Activated naive CD8-positive, alpha-beta T cell treated with anti-CD3 and anti-CD28 coated beads, Interleukin-2, amount 50 U/mL, for 16 hours (primary cell): ENCODE results near the gene STAG3.
A peak's percentile ranks its signal among the peaks of the same experiment; 100 is the strongest.
"Not testable (repeated sequence)": the region's sequence is repeated elsewhere in the genome, so short reads cannot be mapped to it uniquely, and the experiment has no call there.

Source experiments
- DNase-seq: peaks from one replicate; pipeline ENCODE4 v3.0.0-alpha.2; 2020; ENCODE audit warnings: low read depth, low spot score

Gene STAG3, protein sequence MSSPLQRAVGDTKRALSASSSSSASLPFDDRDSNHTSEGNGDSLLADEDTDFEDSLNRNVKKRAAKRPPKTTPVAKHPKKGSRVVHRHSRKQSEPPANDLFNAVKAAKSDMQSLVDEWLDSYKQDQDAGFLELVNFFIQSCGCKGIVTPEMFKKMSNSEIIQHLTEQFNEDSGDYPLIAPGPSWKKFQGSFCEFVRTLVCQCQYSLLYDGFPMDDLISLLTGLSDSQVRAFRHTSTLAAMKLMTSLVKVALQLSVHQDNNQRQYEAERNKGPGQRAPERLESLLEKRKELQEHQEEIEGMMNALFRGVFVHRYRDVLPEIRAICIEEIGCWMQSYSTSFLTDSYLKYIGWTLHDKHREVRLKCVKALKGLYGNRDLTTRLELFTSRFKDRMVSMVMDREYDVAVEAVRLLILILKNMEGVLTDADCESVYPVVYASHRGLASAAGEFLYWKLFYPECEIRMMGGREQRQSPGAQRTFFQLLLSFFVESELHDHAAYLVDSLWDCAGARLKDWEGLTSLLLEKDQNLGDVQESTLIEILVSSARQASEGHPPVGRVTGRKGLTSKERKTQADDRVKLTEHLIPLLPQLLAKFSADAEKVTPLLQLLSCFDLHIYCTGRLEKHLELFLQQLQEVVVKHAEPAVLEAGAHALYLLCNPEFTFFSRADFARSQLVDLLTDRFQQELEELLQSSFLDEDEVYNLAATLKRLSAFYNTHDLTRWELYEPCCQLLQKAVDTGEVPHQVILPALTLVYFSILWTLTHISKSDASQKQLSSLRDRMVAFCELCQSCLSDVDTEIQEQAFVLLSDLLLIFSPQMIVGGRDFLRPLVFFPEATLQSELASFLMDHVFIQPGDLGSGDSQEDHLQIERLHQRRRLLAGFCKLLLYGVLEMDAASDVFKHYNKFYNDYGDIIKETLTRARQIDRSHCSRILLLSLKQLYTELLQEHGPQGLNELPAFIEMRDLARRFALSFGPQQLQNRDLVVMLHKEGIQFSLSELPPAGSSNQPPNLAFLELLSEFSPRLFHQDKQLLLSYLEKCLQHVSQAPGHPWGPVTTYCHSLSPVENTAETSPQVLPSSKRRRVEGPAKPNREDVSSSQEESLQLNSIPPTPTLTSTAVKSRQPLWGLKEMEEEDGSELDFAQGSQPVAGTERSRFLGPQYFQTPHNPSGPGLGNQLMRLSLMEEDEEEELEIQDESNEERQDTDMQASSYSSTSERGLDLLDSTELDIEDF

GRCh38 chr7:100177045-100178001, at the start of gene STAG3, which contains the start of gene GPC2:
STAG3 (plus strand) TSS chr7:100177918; CDS start chr7:100180557, 2,639 bp downstream.
GPC2 (minus strand) TSS chr7:100177381; CDS start chr7:100177199, 182 bp downstream.
- peak; percentile 96 for DNase-seq

DNA sequence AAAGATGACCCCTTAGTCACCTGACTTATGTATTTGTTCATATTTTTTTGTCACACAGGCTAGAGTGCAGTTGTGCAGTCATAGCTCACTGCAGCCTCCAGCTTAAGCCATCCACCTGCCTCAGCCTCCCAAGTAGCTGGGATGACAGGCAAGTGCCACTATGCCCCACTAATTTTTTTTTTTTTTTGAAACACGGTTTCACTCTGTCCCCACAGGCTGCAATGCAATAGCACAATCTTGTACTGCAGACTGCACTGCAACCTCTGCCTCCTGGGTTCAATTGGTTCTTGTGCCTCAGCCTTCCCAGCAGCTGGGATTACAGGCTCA, 49.1 kb upstream of the STAG3 start:
- no peak for DNase-seq

GRCh38 chr7:100130220-100130607, 47.5 kb upstream of the STAG3 start:
- not testable (repeated sequence) for DNase-seq

GRCh38 chr7:100130608-100131453, 46.9 kb upstream of the STAG3 start:
- DNase-seq: peak; percentile 66

- no peak for DNase-seq
Observed at GRCh38 chr7:100132126-100132525, 45.6 kb upstream of the STAG3 start.

DNA sequence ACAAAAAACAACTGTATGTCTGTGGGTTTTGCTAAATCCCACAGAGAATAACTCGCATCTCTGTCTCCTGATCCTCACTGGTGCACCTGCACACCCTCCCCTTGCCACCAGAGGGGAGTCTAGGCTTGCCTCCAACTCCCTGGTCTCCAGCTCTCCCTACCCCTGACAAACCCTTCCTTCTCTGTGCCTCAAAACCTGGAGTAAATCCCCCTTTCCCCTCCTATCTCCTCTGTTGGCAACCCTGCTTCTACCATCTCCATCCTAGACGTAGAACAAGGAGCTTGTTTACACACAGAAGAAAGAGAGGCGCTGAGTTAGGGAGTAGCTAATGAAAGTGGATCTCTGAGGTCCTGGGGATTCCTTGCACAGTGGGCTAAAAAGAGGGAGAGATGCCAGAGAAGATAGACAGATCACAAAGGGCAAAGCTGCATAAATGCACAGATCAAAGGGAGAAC, 45.0 kb upstream of the STAG3 start:
- peak; percentile 40 for DNase-seq

DNA sequence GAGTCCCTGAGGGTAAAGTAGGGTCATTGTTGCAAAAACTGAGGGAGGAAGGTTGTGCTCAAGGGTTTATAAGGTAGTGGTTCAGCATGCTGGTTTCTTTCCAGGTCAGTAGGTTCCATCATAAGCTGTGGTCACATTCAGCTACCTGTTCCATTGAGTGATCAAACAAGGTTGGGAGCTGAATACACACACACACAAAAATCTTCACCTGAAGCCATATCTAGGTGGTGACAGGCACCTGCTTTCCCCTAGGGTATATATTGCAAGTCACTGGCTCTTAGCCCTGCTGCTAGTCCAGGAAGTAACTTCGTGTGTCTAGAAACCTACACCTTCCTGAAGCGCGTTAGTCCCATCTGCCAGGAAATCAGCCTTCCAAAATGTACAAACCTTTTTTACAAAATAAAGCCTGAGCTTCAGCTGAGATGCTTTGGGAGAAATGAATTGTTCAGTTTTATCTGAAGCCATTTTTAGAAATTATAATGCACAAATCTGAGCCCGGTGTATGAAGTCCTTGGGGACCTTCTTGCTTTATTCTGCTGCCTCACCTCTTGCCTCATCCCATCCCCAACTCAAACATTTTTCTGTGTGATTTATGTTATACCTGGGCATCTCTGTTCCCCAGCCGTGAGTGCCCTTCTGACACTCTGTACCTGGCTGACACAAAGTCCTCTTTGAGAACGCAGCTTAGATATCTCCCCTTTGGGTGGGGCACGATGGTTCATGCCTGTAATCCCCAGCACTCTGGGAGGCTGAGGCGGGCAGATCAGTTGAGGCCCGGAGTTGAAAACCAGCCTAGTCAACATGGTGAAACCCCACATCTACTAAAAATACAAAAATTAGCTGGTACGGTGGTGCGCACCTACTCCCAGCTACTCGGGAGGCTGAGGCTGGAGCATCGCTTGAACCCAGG, 39.6 kb upstream of the STAG3 start:
- DNase-seq: no peak

GRCh38 chr7:100141555-100141949, 36.2 kb upstream of the STAG3 start:
- no peak for DNase-seq

DNA sequence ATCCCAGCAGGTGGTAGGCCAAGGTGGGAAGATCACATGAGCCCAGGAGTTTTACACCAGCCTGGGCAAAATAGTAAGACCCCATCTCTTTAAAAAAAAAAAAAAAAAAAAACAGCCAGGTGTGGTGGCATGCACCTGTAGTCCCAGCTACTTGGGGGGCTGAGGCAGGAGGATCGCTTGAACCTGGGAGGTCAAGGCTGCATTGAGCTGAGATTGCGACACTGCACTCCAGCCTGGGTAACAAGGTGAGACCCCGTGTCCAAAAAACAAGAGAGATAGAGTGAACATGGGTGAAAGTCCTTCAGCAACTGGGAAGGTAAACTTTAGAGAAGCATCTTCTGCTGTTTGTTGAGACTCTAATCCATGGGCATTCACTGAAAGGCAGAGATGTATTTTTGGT, 35.3 kb upstream of the STAG3 start:
- no peak for DNase-seq

- not testable (repeated sequence) for DNase-seq
Observed at GRCh38 chr7:100146350-100146749, 31.4 kb upstream of the STAG3 start.

GRCh38 chr7:100147278-100147677, 30.4 kb upstream of the STAG3 start:
- no peak for DNase-seq

DNA sequence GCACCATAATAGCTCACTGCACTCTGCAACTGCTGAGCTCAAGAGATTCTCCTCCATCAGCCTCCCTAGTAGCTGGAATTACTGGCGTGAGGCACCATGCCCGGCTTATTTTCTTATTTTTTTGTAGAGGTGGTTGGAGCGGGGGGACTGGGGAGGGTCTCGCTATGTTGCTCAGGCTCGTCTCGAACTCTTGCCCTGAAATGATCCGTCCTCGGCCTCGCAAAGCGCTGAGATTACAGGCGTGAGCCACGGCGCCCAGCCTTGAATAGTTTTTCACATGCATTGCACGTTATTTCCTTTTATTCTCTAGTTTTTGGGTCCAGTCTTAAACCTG, 29.5 kb upstream of the STAG3 start:
- no peak for DNase-seq

GRCh38 chr7:100148559-100149328, 29.0 kb upstream of the STAG3 start, which contains the start of gene LAMTOR4:
LAMTOR4 (plus strand) TSS chr7:100148918; CDS start chr7:100148973, 55 bp downstream.
- DNase-seq: peak; percentile 96

DNA sequence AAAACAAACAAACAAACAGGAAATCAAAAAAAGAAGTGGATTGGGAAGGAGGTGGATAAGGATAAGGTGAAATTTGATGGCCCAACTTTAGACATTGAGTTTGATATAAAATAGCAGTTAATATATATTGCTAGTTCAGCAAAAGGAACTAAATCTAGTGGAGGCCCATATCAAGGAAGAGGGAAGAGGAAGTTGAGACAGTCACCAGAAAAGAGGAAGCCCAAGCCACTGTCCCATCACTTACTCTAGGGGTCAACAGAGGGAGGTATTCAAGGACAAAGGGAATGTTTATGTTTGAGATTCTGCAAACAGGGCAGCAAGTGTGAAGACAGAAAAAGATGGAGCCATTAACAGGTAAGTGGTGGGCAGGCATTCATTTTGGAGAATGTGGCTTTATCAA, 25.3 kb upstream of the STAG3 start:
- no peak for DNase-seq

DNA sequence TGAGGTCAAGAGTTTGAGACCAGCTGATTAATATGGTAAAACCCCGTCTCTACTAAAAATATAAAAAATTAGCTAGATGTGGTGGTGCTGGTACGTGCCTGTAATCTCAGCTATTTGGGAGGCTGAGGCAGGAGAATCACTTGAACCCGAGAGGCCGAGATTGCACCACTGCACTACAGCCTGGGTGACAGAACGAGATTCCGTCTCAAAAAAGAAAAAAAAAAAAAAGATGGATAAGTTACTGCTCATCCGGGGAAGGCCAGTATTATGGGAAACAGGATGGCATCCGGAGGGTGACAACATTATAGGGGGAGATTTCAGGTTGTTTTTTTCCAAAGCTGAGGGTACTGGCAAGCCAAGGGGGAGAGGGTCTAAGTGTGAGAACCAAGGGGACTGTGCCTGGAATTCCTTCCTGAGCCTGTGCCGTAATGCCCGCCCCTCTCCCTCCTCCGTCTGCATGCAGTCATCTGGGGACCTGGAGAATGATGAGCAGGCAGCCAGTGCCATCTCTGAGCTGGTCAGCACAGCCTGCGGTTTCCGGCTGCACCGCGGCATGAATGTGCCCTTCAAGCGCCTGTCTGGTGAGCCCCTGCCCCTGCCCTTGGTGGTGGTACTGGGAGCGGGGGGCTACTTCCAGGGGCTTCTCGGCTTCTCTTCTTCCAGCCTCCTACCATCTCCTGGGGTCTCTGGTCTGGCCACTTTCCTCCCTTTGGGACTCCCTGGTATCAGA, 24.6 kb upstream of the STAG3 start:
- DNase-seq: no peak

GRCh38 chr7:100153708-100154535, 23.8 kb upstream of the STAG3 start:
- no peak for DNase-seq
